Naive thymus-derived CD4-positive, alpha-beta T cell (primary cell): ENCODE measurements around the gene ALKBH4. TPM values are rescaled to one million over a fixed set of nuclear protein-coding genes. Genes with fewer than 3 reads are reported as not detected.
A peak's percentile ranks its signal among the peaks of the same experiment; 100 is the strongest.

ENCODE experiments used
- ATAC-seq: fragments of 150-1000 bp; cut with Tn5 transposase; 2 replicates; pipeline ENCODE4 v1.10.0; 2021; ENCODE audit warnings: mild to moderate bottlenecking, moderate library complexity
- CTCF ChIA-PET: fragments of 350-600 bp; sonication (Branson Sonifier 250); formaldehyde crosslinking; loops from one replicate; lab custom pipeline; 2021; ENCODE audit warnings: antibody characterized with exemption; lab: Charles Lee
- POLR2A ChIA-PET: fragments of 350-600 bp; sonication (Branson Sonifier 250); formaldehyde crosslinking; loops from one replicate; lab custom pipeline; 2021; ENCODE audit warnings: antibody characterized with exemption, inconsistent platforms; lab: Charles Lee
- DNase-seq, 9 donors: peaks; one replicate each; pipeline versions ENCODE4 v3.0.0 to v3.0.0-alpha.2; 2020 to 2022; ENCODE audit warnings: mixed read lengths in 1 of 9
- H3K27ac ChIP-seq: one replicate; pipeline ENCODE4 v1.7.0; 2013; ENCODE audit warnings: mild to moderate bottlenecking, low read depth, low read length, moderate library complexity
- H3K27me3 ChIP-seq, 2 donors: one replicate each; pipeline ENCODE4 v1.7.0; 2013; ENCODE audit warnings: low read length in 2 of 2, mild to moderate bottlenecking in 2 of 2, moderate library complexity in 2 of 2; ENCODE audit not compliant: control insufficient read depth in 2 of 2, insufficient read depth in 2 of 2
- H3K36me3 ChIP-seq, 3 experiments: 1 replicate in 2 of 3; 2 replicates in 1 of 3; pipeline ENCODE4 v1.7.0; 2013; ENCODE audit warnings: low read length in 3 of 3, mild to moderate bottlenecking in 3 of 3, moderate library complexity in 1 of 3; ENCODE audit not compliant: insufficient read depth in 3 of 3, control insufficient read depth in 2 of 3
- H3K4me1 ChIP-seq, 2 donors: one replicate each; pipeline ENCODE4 v1.7.0; 2013; ENCODE audit warnings: low read length in 2 of 2, mild to moderate bottlenecking in 2 of 2, moderate library complexity in 1 of 2; ENCODE audit not compliant: control insufficient read depth in 2 of 2, insufficient read depth in 2 of 2
- H3K4me3 ChIP-seq: 2 replicates; pipeline ENCODE4 v1.7.0; 2013; ENCODE audit warnings: mild to moderate bottlenecking, low read length
- H3K9me3 ChIP-seq, 3 experiments: 1 replicate in 2 of 3; 2 replicates in 1 of 3; pipeline ENCODE4 v1.7.0; 2013; ENCODE audit warnings: low read length in 3 of 3; ENCODE audit not compliant: control insufficient read depth in 2 of 3
- H3K27ac Mint-ChIP-seq, 9 donors: one replicate each; pipeline ENCODE4 v1.8.0; 2020 to 2022; ENCODE audit warnings: mixed read lengths in 9 of 9, mild to moderate bottlenecking in 8 of 9, moderate library complexity in 5 of 9, inconsistent platforms in 2 of 9
- H3K27me3 Mint-ChIP-seq, 5 donors: one replicate each; pipeline ENCODE4 v1.8.0; 2021 to 2022; ENCODE audit warnings: mixed read lengths in 5 of 5, mild to moderate bottlenecking in 1 of 5
- H3K36me3 Mint-ChIP-seq, 5 donors: one replicate each; pipeline ENCODE4 v1.8.0; 2020 to 2022; ENCODE audit warnings: mixed read lengths in 5 of 5, mild to moderate bottlenecking in 3 of 5, inconsistent platforms in 1 of 5
- H3K4me1 Mint-ChIP-seq, 7 donors: one replicate each; pipeline ENCODE4 v1.8.0; 2020 to 2022; ENCODE audit warnings: mixed read lengths in 7 of 7, mild to moderate bottlenecking in 3 of 7, inconsistent platforms in 1 of 7
- H3K4me3 Mint-ChIP-seq, 10 donors: one replicate each; pipeline ENCODE4 v1.8.0; 2020 to 2022; ENCODE audit warnings: mild to moderate bottlenecking in 10 of 10, mixed read lengths in 10 of 10, moderate library complexity in 6 of 10, inconsistent platforms in 2 of 10
- H3K9me3 Mint-ChIP-seq, 11 donors: one replicate each; pipeline ENCODE4 v1.8.0; 2020 to 2022; ENCODE audit warnings: mixed read lengths in 11 of 11, mild to moderate bottlenecking in 4 of 11, inconsistent platforms in 1 of 11, moderate library complexity in 1 of 11
- intact Hi-C, 2 donors: fragments of 100-400 bp; cut with micrococcal nuclease; formaldehyde crosslinking; loops; one replicate each; pipeline ENCODE4 v1.15.1; 2023
- polyA plus RNA-seq, 2 donors: library from polyadenylated mRNA; unstranded; fragments of 300-500 nt; fragmentation: Illumina TruSeq; gene quantifications; one replicate each; pipeline ENCODE4 v1.2.3, GENCODE V29; 2021
- total RNA-seq, 6 experiments: library from RNA in 5 of 6; stranded (reverse) in 5 of 6; gene quantifications; 1 replicate in 5 of 6; 2 replicates in 1 of 6; pipeline ENCODE4 v1.2.3 and lab custom pipeline; 2021 to 2026

ALKBH4 gene
- total and polyA plus RNA-seq, 7 experiments from 2014 or later, result 4.0 to 24.7 (median 11.7) TPM

- peaks cover 56 to 86% (median 66%) of the 10 kb centered on the region in 7 donors for H3K4me1 Mint-ChIP-seq
- peaks cover 0 to 39% (median 15%) of the 10 kb centered on the region in 5 donors for H3K36me3 Mint-ChIP-seq
- POLR2A ChIA-PET, result interaction anchor here (0.9 to 25.3 kb wide), 5 partner anchors 8 to 40 kb away, joined by 3 to 510 read pairs (median 28); partner anchors contain the start of genes ALKBH4, LRWD1, ORAI2 and PRKRIP1
- Histone ChIP-seq H3K36me3 (peaks cover 0 to 11% (median 0%) of the 10 kb centered on the region in 3 experiments), H3K9me3 (no peaks in the 10 kb centered on the region), H3K27me3 (no peaks in the 10 kb centered on the region), H3K4me1 (peaks cover 35 to 74% of the 10 kb centered on the region in 2 donors), H3K27ac (peak overlapping the region; percentile 96), H3K4me3 (no peak overlapping the region)
- peak overlapping the region; percentile 94 to 100 (median 100) for H3K27ac Mint-ChIP-seq
- CTCF ChIA-PET, result interaction anchor here (1.7 to 4.0 kb wide), 2 partner anchors 10 to 39 kb away, joined by 5 to 44 read pairs; partner anchors contain the start of gene ALKBH4
- H3K4me3 Mint-ChIP-seq, result peak overlapping the region; percentile 48 to 96 (median 85)
- H3K27me3 Mint-ChIP-seq, result no peaks in the 10 kb centered on the region
- no peak for ATAC-seq
- intact Hi-C loops, result loop anchor here in 1 of 2 donors (5.0 kb wide), 1 partner anchor 63 kb away; no protein-coding TSS in a partner anchor
- DNase-seq, result no peak
- H3K9me3 Mint-ChIP-seq, result no peaks in the 10 kb centered on the region
Measured at GRCh38 chr7:102424787-102425218, 39.9 kb downstream of the ALKBH4 start.

- Mint-ChIP-seq H3K27me3 (no peaks in the 10 kb centered on the region), H3K4me1 (peaks cover 55 to 85% (median 63%) of the 10 kb centered on the region in 7 donors), H3K4me3 (peak overlapping the region in 8 of 10 donors; percentile 43 to 96 (median 86)), H3K36me3 (peaks cover 0 to 37% (median 15%) of the 10 kb centered on the region in 5 donors), H3K27ac (peak overlapping the region; percentile 94 to 100 (median 100)), H3K9me3 (no peaks in the 10 kb centered on the region)
- Histone ChIP-seq H3K9me3 (no peaks in the 10 kb centered on the region), H3K4me1 (peaks cover 35 to 67% of the 10 kb centered on the region in 2 donors), H3K27me3 (no peaks in the 10 kb centered on the region), H3K36me3 (peaks cover 0 to 11% (median 0%) of the 10 kb centered on the region in 3 experiments), H3K27ac (peak overlapping the region; percentile 96), H3K4me3 (no peak overlapping the region)
- no peak for DNase-seq
- POLR2A ChIA-PET, result interaction anchor here (2.5 to 25.3 kb wide), 4 partner anchors 9 to 41 kb away, joined by 17 to 510 read pairs (median 269); partner anchors contain the start of genes ALKBH4, LRWD1, ORAI2 and PRKRIP1
- ATAC-seq, result no peak
- CTCF ChIA-PET, result no interaction called here
- intact Hi-C loops, result no loop called here
Measured at GRCh38 chr7:102424129-102424551, 40.5 kb downstream of the ALKBH4 start.

- Mint-ChIP-seq H3K27me3 (no peaks in the 10 kb centered on the region), H3K27ac (peak overlapping the region in 7 of 9 donors; percentile 25 to 96 (median 51)), H3K9me3 (no peaks in the 10 kb centered on the region), H3K4me3 (peak overlapping the region in 3 of 10 donors; percentile 10 to 33 (median 25)), H3K36me3 (peaks cover 0 to 42% (median 20%) of the 10 kb centered on the region in 5 donors), H3K4me1 (peaks cover 64 to 83% (median 69%) of the 10 kb centered on the region in 7 donors)
- Histone ChIP-seq H3K4me3 (no peak overlapping the region), H3K4me1 (peaks cover 37 to 63% of the 10 kb centered on the region in 2 donors), H3K27ac (no peak overlapping the region), H3K9me3 (no peaks in the 10 kb centered on the region), H3K27me3 (no peaks in the 10 kb centered on the region), H3K36me3 (peaks cover 0 to 11% (median 0%) of the 10 kb centered on the region in 3 experiments)
- intact Hi-C loops, result no loop called here
- POLR2A ChIA-PET, result interaction anchor here (0.6 to 25.3 kb wide), 2 partner anchors 11 to 22 kb away, joined by 3 to 510 read pairs; partner anchors contain the start of gene ORAI2
- ATAC-seq, result no peak
- DNase-seq, result no peak
- CTCF ChIA-PET, result interaction anchor here (0.6 kb wide), 1 partner anchor 1569 kb away, joined by 5 read pairs; the partner anchor contains the start of gene SLC12A9
Measured at GRCh38 chr7:102421706-102422240, 42.9 kb downstream of the ALKBH4 start.

GRCh38 chr7:102418592-102418991 is 46.1 kb downstream of the ALKBH4 start:
- CTCF ChIA-PET, result interaction anchor here (0.5 to 1.5 kb wide), 3 partner anchors 11 to 32 kb away, joined by 3 to 4 read pairs (median 3); no protein-coding TSS in a partner anchor
- intact Hi-C loops, result no loop called here
- no peak for DNase-seq

GRCh38 chr7:102417105-102417504 is 47.6 kb downstream of the ALKBH4 start:
- intact Hi-C loops, result no loop called here
- Mint-ChIP-seq H3K9me3 (no peaks in the 10 kb centered on the region), H3K27ac (peak overlapping the region; percentile 91 to 98 (median 96)), H3K4me1 (peaks cover 53 to 89% (median 69%) of the 10 kb centered on the region in 7 donors), H3K4me3 (peak overlapping the region; percentile 53 to 85 (median 76)), H3K36me3 (peaks cover 0 to 43% (median 18%) of the 10 kb centered on the region in 5 donors), H3K27me3 (no peaks in the 10 kb centered on the region)
- peaks cover 0 to 3% (median 0%) of the 10 kb centered on the region in 3 experiments for H3K36me3 ChIP-seq
- DNase-seq, result peak in 7 of 9 donors; percentile 39 to 61 (median 48)
- H3K27me3 ChIP-seq, result no peaks in the 10 kb centered on the region
- ChIA-PET POLR2A (interaction anchor here (0.7 to 25.3 kb wide), 4 partner anchors 16 to 38 kb away, joined by 3 to 510 read pairs (median 10); partner anchors contain the start of genes ORAI2 and PRKRIP1), CTCF (interaction anchor here (1.3 to 5.9 kb wide), 3 partner anchors 9 to 33 kb away, joined by 4 to 44 read pairs (median 28); no protein-coding TSS in a partner anchor)
- peak; percentile 69 for ATAC-seq
- H3K27ac ChIP-seq, result peak overlapping the region; percentile 64
- no peaks in the 10 kb centered on the region for H3K9me3 ChIP-seq
- H3K4me3 ChIP-seq, result no peak overlapping the region
- H3K4me1 ChIP-seq, result peaks cover 39 to 59% of the 10 kb centered on the region in 2 donors

More at GRCh38 chr7:102418592-102418991, 46.1 kb downstream of the ALKBH4 start:
- Mint-ChIP-seq H3K27ac (peak overlapping the region; percentile 69 to 98 (median 96)), H3K4me3 (peak overlapping the region in 3 of 10 donors; percentile 3 to 38 (median 27)), H3K4me1 (peaks cover 53 to 84% (median 61%) of the 10 kb centered on the region in 7 donors), H3K36me3 (peaks cover 0 to 43% (median 18%) of the 10 kb centered on the region in 5 donors), H3K9me3 (no peaks in the 10 kb centered on the region), H3K27me3 (no peaks in the 10 kb centered on the region)
- Histone ChIP-seq H3K4me3 (no peak overlapping the region), H3K27me3 (no peaks in the 10 kb centered on the region), H3K36me3 (peaks cover 0 to 3% (median 0%) of the 10 kb centered on the region in 3 experiments), H3K27ac (peak overlapping the region; percentile 37), H3K9me3 (no peaks in the 10 kb centered on the region), H3K4me1 (peaks cover 39 to 54% of the 10 kb centered on the region in 2 donors)
- ATAC-seq, result no peak
- POLR2A ChIA-PET, result interaction anchor here (0.8 to 25.3 kb wide), 2 partner anchors 14 to 32 kb away, joined by 3 to 510 read pairs; partner anchors contain the start of gene ORAI2

- H3K36me3 ChIP-seq, result peaks cover 0 to 5% (median 0%) of the 10 kb centered on the region in 3 experiments
- intact Hi-C loops, result no loop called here
Measured at GRCh38 chr7:102416406-102416805, 48.3 kb downstream of the ALKBH4 start.

More at GRCh38 chr7:102416406-102416805, 48.3 kb downstream of the ALKBH4 start:
- H3K4me1 Mint-ChIP-seq, result peaks cover 53 to 84% (median 66%) of the 10 kb centered on the region in 7 donors
- H3K27me3 ChIP-seq, result no peaks in the 10 kb centered on the region
- peak overlapping the region; percentile 82 to 89 (median 84) for H3K4me3 Mint-ChIP-seq
- H3K4me1 ChIP-seq, result peaks cover 39 to 55% of the 10 kb centered on the region in 2 donors
- POLR2A ChIA-PET, result interaction anchor here (1.5 to 25.3 kb wide), 7 partner anchors 14 to 49 kb away, joined by 4 to 510 read pairs (median 8); partner anchors contain the start of genes ALKBH4, LRWD1, ORAI2 and PRKRIP1
- H3K27ac Mint-ChIP-seq, result peak overlapping the region; percentile 91 to 98 (median 96)
- CTCF ChIA-PET, result interaction anchor here (1.4 to 5.9 kb wide), 8 partner anchors 10 to 50 kb away, joined by 4 to 44 read pairs (median 14); partner anchors contain the start of genes ALKBH4, LRWD1 and ORAI2
- no peaks in the 10 kb centered on the region for H3K27me3 Mint-ChIP-seq
- H3K9me3 ChIP-seq, result no peaks in the 10 kb centered on the region
- DNase-seq (no peak), ATAC-seq (no peak)
- H3K9me3 Mint-ChIP-seq, result no peaks in the 10 kb centered on the region
- H3K4me3 ChIP-seq, result peak overlapping the region; percentile 46
- peaks cover 0 to 46% (median 23%) of the 10 kb centered on the region in 5 donors for H3K36me3 Mint-ChIP-seq
- H3K27ac ChIP-seq, result peak overlapping the region; percentile 64
